OCI-LY1 (cell line): ENCODE results near the gene SPPL3.
A peak's percentile ranks its signal among the peaks of the same experiment; 100 is the strongest.

Experiments used
- H2AFZ ChIP-seq: fragments of 200-600 bp; sonication (generic), shearing (Covaris generic); 2 replicates; pipeline ENCODE4 v1.6.0; 2014; ENCODE audit warnings: antibody characterized with exemption, mild to moderate bottlenecking, low read length
- H3F3A ChIP-seq: fragments of 200-600 bp; sonication (generic), shearing (Covaris generic); 2 replicates; pipeline ENCODE4 v1.6.0; 2014; ENCODE audit warnings: mild to moderate bottlenecking, antibody characterized with exemption, low read length, moderate library complexity; ENCODE audit not compliant: insufficient read depth
- H3K27ac ChIP-seq: fragments of 200-600 bp; sonication (generic); 2 replicates; pipeline ENCODE4 v1.5.1; 2014; ENCODE audit warnings: low read length, mixed run types, mild to moderate bottlenecking, low read depth; ENCODE audit not compliant: poor library complexity, severe bottlenecking
- H3K27me3 ChIP-seq: fragments of 200-600 bp; sonication (generic); 2 replicates; pipeline ENCODE4 v1.6.0; 2014; ENCODE audit warnings: antibody characterized with exemption, mild to moderate bottlenecking, low read length, moderate library complexity; ENCODE audit not compliant: insufficient read depth
- H3K36me3 ChIP-seq: fragments of 200-600 bp; sonication (generic); 2 replicates; pipeline ENCODE4 v1.6.1; 2014; ENCODE audit warnings: mild to moderate bottlenecking, antibody characterized with exemption, low read length, moderate library complexity, mixed read lengths; ENCODE audit not compliant: insufficient read depth
- H3K4me1 ChIP-seq: fragments of 200-600 bp; sonication (generic); 2 replicates; pipeline ENCODE4 v1.5.1; 2014; ENCODE audit warnings: mild to moderate bottlenecking, low read length, moderate library complexity; ENCODE audit not compliant: insufficient read depth, severe bottlenecking
- H3K4me2 ChIP-seq: fragments of 200-600 bp; sonication (generic), shearing (Covaris generic); 2 replicates; pipeline ENCODE4 v1.6.1; 2014; ENCODE audit warnings: low read length
- H3K4me3 ChIP-seq: fragments of 200-600 bp; sonication (generic); 2 replicates; pipeline ENCODE4 v1.5.1; 2014; ENCODE audit warnings: low read length, low read depth, mild to moderate bottlenecking, mixed read lengths; ENCODE audit not compliant: poor library complexity, severe bottlenecking
- H3K79me2 ChIP-seq: fragments of 200-600 bp; shearing (Covaris generic); 2 replicates; pipeline ENCODE4 v1.6.1; 2016; ENCODE audit warnings: mixed run types, low read length, mixed read lengths; ENCODE audit not compliant: insufficient read depth
- H3K9ac ChIP-seq: fragments of 200-600 bp; sonication (generic), shearing (Covaris generic); 2 replicates; pipeline ENCODE4 v1.6.1; 2014; ENCODE audit warnings: mild to moderate bottlenecking, low read length, mixed read lengths
- H3K9me2 ChIP-seq: fragments of 200-600 bp; sonication (generic), shearing (Covaris generic); 2 replicates; pipeline ENCODE4 v1.6.1; 2014; ENCODE audit warnings: low read depth, mild to moderate bottlenecking, low read length, mixed read lengths
- H3K9me3 ChIP-seq: fragments of 200-600 bp; shearing (Covaris generic); 2 replicates; pipeline ENCODE4 v1.6.1; 2014; ENCODE audit warnings: low read length, mixed read lengths
- H4K20me1 ChIP-seq: fragments of 200-600 bp; sonication (generic), shearing (Covaris generic); 2 replicates; pipeline ENCODE4 v1.6.0; 2016; ENCODE audit warnings: mild to moderate bottlenecking, low read length; ENCODE audit not compliant: insufficient read depth
- EZH2 ChIP-seq: fragments of 200-600 bp; sonication (generic), shearing (Covaris generic); IDR thresholded peaks from 2 replicates; pipeline ENCODE4 v1.8.0; 2017; ENCODE audit warnings: borderline replicate concordance, mixed run types, mild to moderate bottlenecking, antibody characterized with exemption, low read length, moderate library complexity, mixed read lengths
- TF ChIP-seq, protein P1 (sequence below): fragments of 200-600 bp; sonication (generic), shearing (Covaris generic); IDR thresholded peaks from 2 replicates; pipeline ENCODE4 v1.5.1; 2017; ENCODE audit warnings: mild to moderate bottlenecking, antibody characterized with exemption, low read length, moderate library complexity, mixed read lengths

The SPPL3 gene

DNA sequence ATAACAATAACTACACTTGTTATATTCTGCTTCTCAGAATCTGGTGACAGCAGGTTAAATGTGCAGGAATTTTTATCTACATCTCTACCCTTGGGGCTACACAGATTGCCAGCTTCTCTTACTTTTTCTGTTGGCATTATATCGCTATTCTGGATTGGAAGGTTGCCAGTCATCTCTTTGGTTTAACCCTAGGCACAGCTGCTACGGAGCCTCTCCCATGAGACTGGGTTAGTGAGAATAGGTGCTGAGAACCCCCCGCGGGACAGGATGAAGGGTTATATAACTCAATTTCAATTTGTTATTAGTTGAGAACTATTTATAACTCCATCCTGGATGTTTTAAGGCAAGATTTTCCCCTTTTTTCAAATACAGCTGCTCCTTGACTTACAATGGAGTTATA is 105.5 kb downstream of the SPPL3 start:
- H3F3A ChIP-seq: no peaks in the 10 kb centered on the region
- H3K4me3 ChIP-seq: peak overlapping the region; percentile 11
- H3K79me2 ChIP-seq: no peaks in the 10 kb centered on the region
- no peaks in the 10 kb centered on the region for H4K20me1 ChIP-seq
- peaks cover 18% of the 10 kb centered on the region; the same call in 1 of the 2 replicates for H3K9me3 ChIP-seq
- no peak overlapping the region for H2AFZ ChIP-seq
- H3K27me3 ChIP-seq: no peaks in the 10 kb centered on the region
- no peak overlapping the region; the same call in 1 of the 2 replicates for H3K9ac ChIP-seq
- no peaks in the 10 kb centered on the region for H3K9me2 ChIP-seq
- H3K36me3 ChIP-seq: peaks cover 18% of the 10 kb centered on the region
- H3K4me2 ChIP-seq: peak overlapping the region; percentile 45
- peak overlapping the region; percentile 84 for H3K27ac ChIP-seq
- TF ChIP-seq, protein P1, sequence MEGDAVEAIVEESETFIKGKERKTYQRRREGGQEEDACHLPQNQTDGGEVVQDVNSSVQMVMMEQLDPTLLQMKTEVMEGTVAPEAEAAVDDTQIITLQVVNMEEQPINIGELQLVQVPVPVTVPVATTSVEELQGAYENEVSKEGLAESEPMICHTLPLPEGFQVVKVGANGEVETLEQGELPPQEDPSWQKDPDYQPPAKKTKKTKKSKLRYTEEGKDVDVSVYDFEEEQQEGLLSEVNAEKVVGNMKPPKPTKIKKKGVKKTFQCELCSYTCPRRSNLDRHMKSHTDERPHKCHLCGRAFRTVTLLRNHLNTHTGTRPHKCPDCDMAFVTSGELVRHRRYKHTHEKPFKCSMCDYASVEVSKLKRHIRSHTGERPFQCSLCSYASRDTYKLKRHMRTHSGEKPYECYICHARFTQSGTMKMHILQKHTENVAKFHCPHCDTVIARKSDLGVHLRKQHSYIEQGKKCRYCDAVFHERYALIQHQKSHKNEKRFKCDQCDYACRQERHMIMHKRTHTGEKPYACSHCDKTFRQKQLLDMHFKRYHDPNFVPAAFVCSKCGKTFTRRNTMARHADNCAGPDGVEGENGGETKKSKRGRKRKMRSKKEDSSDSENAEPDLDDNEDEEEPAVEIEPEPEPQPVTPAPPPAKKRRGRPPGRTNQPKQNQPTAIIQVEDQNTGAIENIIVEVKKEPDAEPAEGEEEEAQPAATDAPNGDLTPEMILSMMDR: no peak
- no peak for TF ChIP-seq EZH2
- peaks cover 56% of the 10 kb centered on the region for H3K4me1 ChIP-seq

DNA sequence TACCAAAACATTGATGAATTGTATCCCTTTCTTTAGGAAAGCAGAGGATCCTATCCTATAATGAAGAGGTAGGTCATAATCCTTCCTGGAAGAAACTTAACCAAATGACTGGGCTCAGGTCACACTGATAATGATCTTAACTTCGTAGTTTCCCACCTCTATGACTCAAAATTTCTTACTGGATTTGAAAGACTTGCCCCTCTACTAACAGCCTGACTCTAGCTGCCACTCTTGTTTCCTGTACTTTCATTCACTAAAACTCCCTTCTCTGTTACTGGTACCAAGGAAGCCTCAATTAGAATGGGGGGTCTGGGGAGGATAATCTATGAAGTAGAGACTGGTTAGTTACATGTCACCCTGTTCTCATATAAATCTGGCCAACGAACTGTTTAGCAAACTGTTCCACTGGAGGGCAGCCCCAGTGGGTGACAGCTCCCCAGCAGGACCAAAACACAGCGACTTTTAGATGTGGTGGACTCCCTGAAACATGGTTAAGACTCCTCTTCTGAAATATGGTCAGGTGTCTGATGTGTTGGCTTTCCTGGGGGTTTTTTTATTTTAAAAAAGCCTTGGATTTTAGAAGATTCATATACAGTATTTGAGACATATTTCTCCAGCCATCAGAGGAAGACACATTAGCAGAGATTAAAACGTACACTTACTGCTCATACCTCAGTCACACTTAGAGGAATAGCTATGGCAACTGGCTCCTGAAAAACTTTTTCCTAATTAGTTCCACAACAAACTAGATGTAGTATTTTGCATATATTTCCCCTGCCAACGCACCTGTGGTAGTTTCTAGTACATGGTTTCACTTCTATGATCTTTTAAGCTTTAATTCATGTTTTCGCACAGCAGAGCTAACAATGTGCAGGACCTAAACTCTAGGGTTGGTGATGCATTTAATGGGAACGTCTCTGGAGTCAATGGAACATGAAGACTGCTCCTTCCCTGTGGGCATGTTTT is 106.2 kb downstream of the SPPL3 start:
- H3K27ac ChIP-seq: peak overlapping the region; percentile 84
- no peak overlapping the region for H3K9ac ChIP-seq
- H3K27me3 ChIP-seq: no peaks in the 10 kb centered on the region
- no peaks in the 10 kb centered on the region for H3F3A ChIP-seq
- H3K36me3 ChIP-seq: peaks cover 24% of the 10 kb centered on the region
- peaks cover 18% of the 10 kb centered on the region; the same call in 1 of the 2 replicates for H3K9me3 ChIP-seq
- TF ChIP-seq EZH2: no peak
- TF ChIP-seq, protein P1: peak; percentile 24; the same call in 1 of the 2 replicates
- no peak overlapping the region for H3K4me3 ChIP-seq
- peak overlapping the region; percentile 45 for H3K4me2 ChIP-seq
- no peaks in the 10 kb centered on the region for H3K79me2 ChIP-seq
- H3K4me1 ChIP-seq: peaks cover 56% of the 10 kb centered on the region
- no peak overlapping the region for H2AFZ ChIP-seq
- no peaks in the 10 kb centered on the region for H3K9me2 ChIP-seq
- H4K20me1 ChIP-seq: no peaks in the 10 kb centered on the region

DNA sequence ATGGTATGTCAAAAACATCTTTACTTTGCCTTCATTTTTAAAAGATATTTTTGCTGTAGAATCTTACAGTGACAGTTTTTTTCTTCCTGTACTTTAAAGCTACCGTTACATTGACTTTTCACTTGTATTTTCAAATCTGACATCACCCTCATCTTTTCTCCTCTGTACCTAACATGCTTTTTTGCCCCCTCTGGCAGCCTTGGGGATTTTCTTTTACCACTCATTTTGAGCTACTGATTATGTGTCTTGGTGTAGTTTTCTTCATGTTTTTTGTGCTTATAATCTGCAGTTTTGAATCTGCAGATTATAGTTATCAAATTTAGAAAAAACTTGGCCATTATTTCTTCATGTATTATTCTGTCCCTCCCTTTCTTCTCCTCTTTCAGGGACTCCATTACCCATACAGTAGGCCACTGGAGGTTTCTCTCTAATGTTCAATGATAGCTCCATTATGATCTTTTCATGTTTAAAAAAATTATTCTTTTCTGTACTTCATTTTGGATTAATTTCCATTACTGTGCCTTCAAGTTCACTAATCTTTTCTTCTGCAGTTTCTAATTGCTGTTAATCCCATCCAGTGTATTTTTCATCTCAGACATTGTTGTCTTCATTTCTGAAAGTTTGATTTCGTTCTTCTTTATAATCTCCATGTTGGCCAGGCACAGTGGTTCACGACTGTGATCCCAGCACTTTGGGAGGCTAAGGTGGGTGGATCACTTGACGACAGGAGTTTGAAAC is 108.5 kb downstream of the SPPL3 start:
- Histone ChIP-seq H3K27ac (no peak overlapping the region), H3K9ac (no peak overlapping the region), H3K4me3 (no peak overlapping the region), H3K9me3 (peaks cover 18% of the 10 kb centered on the region; the same call in 1 of the 2 replicates), H3K27me3 (no peaks in the 10 kb centered on the region), H3K4me2 (no peak overlapping the region), H3K79me2 (no peaks in the 10 kb centered on the region; the same call in 1 of the 2 replicates), H4K20me1 (no peaks in the 10 kb centered on the region), H3F3A (no peaks in the 10 kb centered on the region; the same call in 1 of the 2 replicates), H2AFZ (no peak overlapping the region), H3K9me2 (no peaks in the 10 kb centered on the region), H3K36me3 (peaks cover 24% of the 10 kb centered on the region), H3K4me1 (peaks cover 51% of the 10 kb centered on the region)
- no peak for TF ChIP-seq EZH2
